Suprapubic skin (tissue), 4 donors: ENCODE results near the gene ENAH. TPM values are rescaled to one million over a fixed set of nuclear protein-coding genes. Genes with fewer than 3 reads are reported as not detected.
A peak's percentile ranks its signal among the peaks of the same experiment; 100 is the strongest.

Source experiments
- DNase-seq, 2 donors: peaks; one replicate each; pipeline ENCODE4 v3.0.0-alpha.2; 2019; ENCODE audit warnings: low spot score in 2 of 2
- H3K27ac ChIP-seq: fragments of 200-600 bp; sonication (generic); one replicate; pipeline ENCODE4 v1.5.1; 2019
- H3K27me3 ChIP-seq: fragments of 200-600 bp; sonication (generic); one replicate; pipeline ENCODE4 v1.5.1; 2019
- H3K36me3 ChIP-seq: fragments of 200-600 bp; sonication (generic); one replicate; pipeline ENCODE4 v1.5.1; 2019
- H3K4me1 ChIP-seq: fragments of 200-600 bp; sonication (generic); one replicate; pipeline ENCODE4 v1.5.1; 2019
- H3K4me3 ChIP-seq: fragments of 200-600 bp; sonication (generic); one replicate; pipeline ENCODE4 v1.5.1; 2019; ENCODE audit warnings: mild to moderate bottlenecking
- H3K9me3 ChIP-seq: fragments of 200-600 bp; sonication (generic); one replicate; pipeline ENCODE4 v1.5.1; 2019
- CTCF ChIP-seq, 2 donors: fragments of 200-600 bp in 1 of 2; fragments of 450-650 bp in 1 of 2; sonication (generic) in 1 of 2; IDR thresholded peaks; one replicate each; pipeline ENCODE4 v1.5.1; 2016 to 2019; ENCODE audit warnings: antibody characterized with exemption in 2 of 2, mild to moderate bottlenecking in 1 of 2, moderate library complexity in 1 of 2
- EP300 ChIP-seq: sonication (generic); formaldehyde crosslinking; IDR thresholded peaks from one replicate; pipeline ENCODE4 v1.6.1; 2017; ENCODE audit warnings: antibody characterized with exemption
- POLR2A ChIP-seq, 2 donors: fragments of 450-650 bp; IDR thresholded peaks; one replicate each; pipeline ENCODE4 v1.6.1; 2017; ENCODE audit warnings: antibody characterized with exemption in 2 of 2, mild to moderate bottlenecking in 2 of 2, moderate library complexity in 2 of 2
- POLR2AphosphoS5 ChIP-seq, 3 donors: sonication (generic); formaldehyde crosslinking; IDR thresholded peaks; one replicate each; pipeline ENCODE4 v1.6.1; 2017; ENCODE audit warnings: antibody characterized with exemption in 3 of 3
- WGBS: methylation state at CpG from one replicate; pipeline ENCODE4 v1.1.5; 2018; 5-methylcytosine and 5-hydroxymethylcytosine counted together
- total RNA-seq, 4 donors: library from RNA; depleted of rRNA; stranded (reverse); fragments of >200 nt; gene quantifications; one replicate each; pipeline ENCODE4 v1.1.0, GENCODE V29; 2016

ENAH gene
- total RNA-seq, 4 donors from 2014 or later = 33.5 to 44.6 (median 41.8) TPM

- no peaks in the 10 kb centered on the region for H3K9me3 ChIP-seq
- H3K4me1 ChIP-seq = peaks cover 48% of the 10 kb centered on the region
- DNase-seq = peak in 1 of 2 donors; percentile 53
- H3K4me3 ChIP-seq = no peak overlapping the region
- H3K36me3 ChIP-seq = no peaks in the 10 kb centered on the region
- no peaks in the 10 kb centered on the region for H3K27me3 ChIP-seq
- no peak overlapping the region for H3K27ac ChIP-seq
- WGBS = 42% methylated on average over 5 of the region's 5 CpGs
- TF ChIP-seq CTCF (IDR thresholded peaks at IDR 0.05) (no peak), EP300 (no peak), POLR2AphosphoS5 (IDR thresholded peaks at IDR 0.05) (no peak), POLR2A (IDR thresholded peaks at IDR 0.05) (no peak)
These were observed 190.6 kb downstream of the ENAH start for GRCh38 chr1:225462429-225462713.

- DNase-seq = peak in 1 of 2 donors; percentile 46
- Histone ChIP-seq H3K4me1 (peaks cover 45% of the 10 kb centered on the region), H3K36me3 (no peaks in the 10 kb centered on the region), H3K27ac (no peak overlapping the region), H3K4me3 (no peak overlapping the region), H3K9me3 (no peaks in the 10 kb centered on the region), H3K27me3 (no peaks in the 10 kb centered on the region)
- TF ChIP-seq POLR2AphosphoS5 (IDR thresholded peaks at IDR 0.05) (no peak), EP300 (no peak), CTCF (IDR thresholded peaks at IDR 0.05) (no peak), POLR2A (IDR thresholded peaks at IDR 0.05) (no peak)
- WGBS = 70% methylated on average over 18 of the region's 19 CpGs
These were observed 191.1 kb downstream of the ENAH start for GRCh38 chr1:225461533-225462428.

GRCh38 chr1:225460737-225461532, 192.0 kb downstream of the ENAH start:
- DNase-seq = peak in 1 of 2 donors; percentile 60
- Histone ChIP-seq H3K27ac (no peak overlapping the region), H3K27me3 (no peaks in the 10 kb centered on the region), H3K9me3 (no peaks in the 10 kb centered on the region), H3K4me3 (no peak overlapping the region), H3K4me1 (peaks cover 45% of the 10 kb centered on the region), H3K36me3 (no peaks in the 10 kb centered on the region)
- no peak for TF ChIP-seq POLR2A (IDR thresholded peaks at IDR 0.05)
- no peak for TF ChIP-seq EP300
- TF ChIP-seq CTCF (IDR thresholded peaks at IDR 0.05) = no peak
- TF ChIP-seq POLR2AphosphoS5 (IDR thresholded peaks at IDR 0.05) = no peak
- 51% methylated on average over 8 of the region's 8 CpGs for WGBS

- peak in 1 of 2 donors; percentile 59 for DNase-seq
- Histone ChIP-seq H3K4me1 (peaks cover 42% of the 10 kb centered on the region), H3K4me3 (no peak overlapping the region), H3K36me3 (no peaks in the 10 kb centered on the region), H3K27me3 (no peaks in the 10 kb centered on the region), H3K9me3 (no peaks in the 10 kb centered on the region), H3K27ac (no peak overlapping the region)
- TF ChIP-seq CTCF (IDR thresholded peaks at IDR 0.05) (no peak), POLR2A (IDR thresholded peaks at IDR 0.05) (no peak), POLR2AphosphoS5 (IDR thresholded peaks at IDR 0.05) (no peak), EP300 (no peak)
- WGBS = 59% methylated on average over 16 of the region's 18 CpGs
These were observed 192.7 kb downstream of the ENAH start for GRCh38 chr1:225460021-225460736.
